Upper lobe of left lung (tissue), 4 donors: ENCODE data around the gene MYBBP1A.

Experiments used
- POLR2AphosphoS5 ChIP-seq, 2 donors: sonication (generic); formaldehyde crosslinking; IDR thresholded peaks; one replicate each; pipeline ENCODE4 v1.5.1; 2017; ENCODE audit warnings: antibody characterized with exemption in 2 of 2
- TF ChIP-seq, protein P1 (sequence below), 6 experiments: fragments of 450-650 bp in 4 of 6; fragments of 200-600 bp in 2 of 6; sonication (generic) in 2 of 6; IDR thresholded peaks; one replicate each; pipeline ENCODE4 v1.5.1; 2016 to 2019; ENCODE audit warnings: antibody characterized with exemption in 6 of 6

- TF ChIP-seq POLR2AphosphoS5 (IDR thresholded peaks at IDR 0.05) = no peak
- TF ChIP-seq, protein P1, sequence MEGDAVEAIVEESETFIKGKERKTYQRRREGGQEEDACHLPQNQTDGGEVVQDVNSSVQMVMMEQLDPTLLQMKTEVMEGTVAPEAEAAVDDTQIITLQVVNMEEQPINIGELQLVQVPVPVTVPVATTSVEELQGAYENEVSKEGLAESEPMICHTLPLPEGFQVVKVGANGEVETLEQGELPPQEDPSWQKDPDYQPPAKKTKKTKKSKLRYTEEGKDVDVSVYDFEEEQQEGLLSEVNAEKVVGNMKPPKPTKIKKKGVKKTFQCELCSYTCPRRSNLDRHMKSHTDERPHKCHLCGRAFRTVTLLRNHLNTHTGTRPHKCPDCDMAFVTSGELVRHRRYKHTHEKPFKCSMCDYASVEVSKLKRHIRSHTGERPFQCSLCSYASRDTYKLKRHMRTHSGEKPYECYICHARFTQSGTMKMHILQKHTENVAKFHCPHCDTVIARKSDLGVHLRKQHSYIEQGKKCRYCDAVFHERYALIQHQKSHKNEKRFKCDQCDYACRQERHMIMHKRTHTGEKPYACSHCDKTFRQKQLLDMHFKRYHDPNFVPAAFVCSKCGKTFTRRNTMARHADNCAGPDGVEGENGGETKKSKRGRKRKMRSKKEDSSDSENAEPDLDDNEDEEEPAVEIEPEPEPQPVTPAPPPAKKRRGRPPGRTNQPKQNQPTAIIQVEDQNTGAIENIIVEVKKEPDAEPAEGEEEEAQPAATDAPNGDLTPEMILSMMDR (IDR thresholded peaks at IDR 0.05) = no peak
These were observed 46.9 kb upstream of the MYBBP1A start for GRCh38 chr17:4602041-4602440.
